22Rv1 (cell line): ENCODE results near the gene NRF1.

ENCODE experiments used
- CTCF ChIP-seq: fragments of 450-650 bp; IDR thresholded peaks from 2 replicates; pipeline ENCODE4 v1.5.1; 2017; ENCODE audit warnings: mild to moderate bottlenecking
- ZFX ChIP-seq: fragments of 450-650 bp; IDR thresholded peaks from 2 replicates; pipeline ENCODE4 v1.6.1; 2017; ENCODE audit warnings: antibody characterized with exemption, borderline replicate concordance

- TF ChIP-seq CTCF (no peak), ZFX (no peak)
Observed at GRCh38 chr7:129751916-129752315, 140.4 kb downstream of the NRF1 start.
